Peyer's patch (tissue), 4 donors: ENCODE data around the gene DPP4. TPM values are rescaled to one million over a fixed set of nuclear protein-coding genes. Genes with fewer than 3 reads are reported as not detected.

Experiments
- DNase-seq, 3 donors: peaks; one replicate each; pipeline ENCODE4 v3.0.0-alpha.2; 2017 to 2019
- H3K27ac ChIP-seq, 4 donors: fragments of 200-600 bp; sonication (generic); one replicate each; pipeline ENCODE4 v1.5.1; 2016 to 2019
- H3K27me3 ChIP-seq, 2 donors: fragments of 200-600 bp; sonication (generic); one replicate each; pipeline ENCODE4 v1.5.1; 2019
- H3K36me3 ChIP-seq, 3 donors: fragments of 200-600 bp; sonication (generic); one replicate each; pipeline ENCODE4 v1.5.1; 2016 to 2019
- H3K4me1 ChIP-seq, 4 donors: fragments of 200-600 bp; sonication (generic); one replicate each; pipeline ENCODE4 v1.5.1; 2016 to 2019
- H3K4me3 ChIP-seq, 4 donors: fragments of 200-600 bp; sonication (generic); 1 replicate in 3 of 4; 2 replicates in 1 of 4; pipeline ENCODE4 v1.5.1; 2016 to 2019; ENCODE audit warnings: mild to moderate bottlenecking in 1 of 4
- H3K9me3 ChIP-seq, 4 donors: fragments of 200-600 bp; sonication (generic); one replicate each; pipeline ENCODE4 v1.5.1; 2016 to 2019; ENCODE audit warnings: mild to moderate bottlenecking in 1 of 4
- CTCF ChIP-seq, 6 experiments: fragments of 450-650 bp in 4 of 6; fragments of 200-600 bp in 2 of 6; sonication (generic) in 1 of 6; IDR thresholded peaks; one replicate each; pipeline ENCODE4 v1.5.1; 2017 to 2019; ENCODE audit warnings: antibody characterized with exemption in 6 of 6, mild to moderate bottlenecking in 3 of 6, moderate library complexity in 1 of 6
- POLR2A ChIP-seq, 2 donors: fragments of 450-650 bp; IDR thresholded peaks; one replicate each; pipeline ENCODE4 v1.5.1; 2017; ENCODE audit warnings: antibody characterized with exemption in 2 of 2, mild to moderate bottlenecking in 2 of 2, moderate library complexity in 2 of 2
- total RNA-seq, 4 donors: library from RNA; depleted of rRNA; stranded (reverse); fragments of >200 nt; gene quantifications; one replicate each; pipeline ENCODE4 v1.1.0, GENCODE V29; 2016

DPP4 gene
- total RNA-seq, 4 donors from 2014 or later: 17.3 to 447 (median 178) TPM

- TF ChIP-seq POLR2A (IDR thresholded peaks at IDR 0.05) (no peak), CTCF (IDR thresholded peaks at IDR 0.05) (no peak)
- Histone ChIP-seq H3K4me1 (no peaks in the 10 kb centered on the region), H3K36me3 (no peaks in the 10 kb centered on the region), H3K27ac (no peak overlapping the region), H3K9me3 (no peaks in the 10 kb centered on the region), H3K27me3 (no peaks in the 10 kb centered on the region), H3K4me3 (no peak overlapping the region)
- no peak for DNase-seq
Observed at GRCh38 chr2:162106146-162106551, 32.1 kb upstream of the DPP4 start.

- DNase-seq: no peak
Observed at GRCh38 chr2:162103443-162104009, 29.5 kb upstream of the DPP4 start.

GRCh38 chr2:162100579-162100978 lies 26.6 kb upstream of the DPP4 start:
- H3K27ac ChIP-seq: no peak overlapping the region
- no peaks in the 10 kb centered on the region for H3K27me3 ChIP-seq
- no peaks in the 10 kb centered on the region for H3K36me3 ChIP-seq
- no peak for TF ChIP-seq POLR2A (IDR thresholded peaks at IDR 0.05)
- TF ChIP-seq CTCF (IDR thresholded peaks at IDR 0.05): no peak
- H3K4me1 ChIP-seq: no peaks in the 10 kb centered on the region
- no peak overlapping the region for H3K4me3 ChIP-seq
- no peaks in the 10 kb centered on the region for H3K9me3 ChIP-seq
- no peak for DNase-seq

More at GRCh38 chr2:162103443-162104009, 29.5 kb upstream of the DPP4 start:
- Histone ChIP-seq H3K4me1 (no peaks in the 10 kb centered on the region), H3K36me3 (no peaks in the 10 kb centered on the region), H3K4me3 (no peak overlapping the region), H3K9me3 (no peaks in the 10 kb centered on the region), H3K27me3 (no peaks in the 10 kb centered on the region), H3K27ac (no peak overlapping the region)
- TF ChIP-seq CTCF (IDR thresholded peaks at IDR 0.05) (no peak), POLR2A (IDR thresholded peaks at IDR 0.05) (no peak)

- DNase-seq: no peak
- TF ChIP-seq POLR2A (IDR thresholded peaks at IDR 0.05): no peak
- no peak for TF ChIP-seq CTCF (IDR thresholded peaks at IDR 0.05)
- no peaks in the 10 kb centered on the region for H3K36me3 ChIP-seq
- H3K4me1 ChIP-seq: no peaks in the 10 kb centered on the region
- H3K27ac ChIP-seq: no peak overlapping the region
- H3K4me3 ChIP-seq: no peak overlapping the region
- no peaks in the 10 kb centered on the region for H3K27me3 ChIP-seq
- H3K9me3 ChIP-seq: no peaks in the 10 kb centered on the region
Observed at GRCh38 chr2:162099836-162100235, 25.8 kb upstream of the DPP4 start.

GRCh38 chr2:162092658-162093556 lies 18.9 kb upstream of the DPP4 start:
- Histone ChIP-seq H3K9me3 (no peaks in the 10 kb centered on the region), H3K36me3 (no peaks in the 10 kb centered on the region), H3K27me3 (no peaks in the 10 kb centered on the region), H3K4me1 (peaks cover 0 to 21% (median 4%) of the 10 kb centered on the region in 4 donors), H3K27ac (peak overlapping the region in 1 of 4 donors; percentile 15), H3K4me3 (no peak overlapping the region)
- TF ChIP-seq CTCF (IDR thresholded peaks at IDR 0.05) (no peak), POLR2A (IDR thresholded peaks at IDR 0.05) (no peak)
- peak in 1 of 3 donors; percentile 57 for DNase-seq
